ENCODE data around the gene CHRNA4. TPM values are rescaled to one million over a fixed set of nuclear protein-coding genes. Genes with fewer than 3 reads are reported as not detected.

The CHRNA4 gene
- total and polyA plus RNA-seq, 2 donors (not counting 3 experiments of a cell fraction or from before 2014, with no cell fraction given) = not detected

DNA sequence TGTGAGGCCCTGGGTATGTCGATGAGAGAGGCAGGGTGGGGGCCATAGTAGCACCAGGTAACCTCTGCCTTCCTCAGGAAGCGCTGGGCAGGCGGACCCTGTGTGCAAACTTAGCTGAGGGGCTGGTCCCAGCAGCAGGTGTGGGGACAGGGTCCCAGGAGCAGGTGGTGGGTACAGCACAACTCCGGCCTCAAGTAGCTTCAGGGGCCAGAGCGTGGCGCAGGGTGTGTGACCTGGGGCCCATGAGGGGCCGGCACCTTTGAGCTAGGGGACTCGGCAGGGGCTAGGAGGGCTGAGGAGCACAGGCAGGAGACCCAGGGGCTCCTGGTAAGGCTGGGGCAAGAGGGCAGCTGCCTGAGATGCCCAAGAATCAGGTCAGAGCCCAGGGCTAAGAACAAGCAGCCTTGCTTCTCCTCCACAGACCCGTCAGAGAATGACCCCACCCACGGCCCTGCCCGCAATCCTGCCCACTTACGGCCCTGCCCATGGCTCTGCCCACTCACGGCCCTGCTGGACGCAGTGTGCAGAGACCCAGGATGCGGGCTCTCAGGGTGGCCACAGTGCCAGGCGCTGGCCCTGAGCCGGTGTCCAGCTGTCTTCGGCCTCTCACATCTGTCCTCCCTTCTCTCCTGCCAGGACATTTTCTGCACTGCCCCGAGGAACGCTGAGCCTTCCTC is 30.9 kb downstream of the CHRNA4 start:
- dilution Hi-C loops (cut with MboI; ENCODE audit: extremely low pct_ligation_motif_present, low sequenced_read_pairs) = no loop called here

DNA sequence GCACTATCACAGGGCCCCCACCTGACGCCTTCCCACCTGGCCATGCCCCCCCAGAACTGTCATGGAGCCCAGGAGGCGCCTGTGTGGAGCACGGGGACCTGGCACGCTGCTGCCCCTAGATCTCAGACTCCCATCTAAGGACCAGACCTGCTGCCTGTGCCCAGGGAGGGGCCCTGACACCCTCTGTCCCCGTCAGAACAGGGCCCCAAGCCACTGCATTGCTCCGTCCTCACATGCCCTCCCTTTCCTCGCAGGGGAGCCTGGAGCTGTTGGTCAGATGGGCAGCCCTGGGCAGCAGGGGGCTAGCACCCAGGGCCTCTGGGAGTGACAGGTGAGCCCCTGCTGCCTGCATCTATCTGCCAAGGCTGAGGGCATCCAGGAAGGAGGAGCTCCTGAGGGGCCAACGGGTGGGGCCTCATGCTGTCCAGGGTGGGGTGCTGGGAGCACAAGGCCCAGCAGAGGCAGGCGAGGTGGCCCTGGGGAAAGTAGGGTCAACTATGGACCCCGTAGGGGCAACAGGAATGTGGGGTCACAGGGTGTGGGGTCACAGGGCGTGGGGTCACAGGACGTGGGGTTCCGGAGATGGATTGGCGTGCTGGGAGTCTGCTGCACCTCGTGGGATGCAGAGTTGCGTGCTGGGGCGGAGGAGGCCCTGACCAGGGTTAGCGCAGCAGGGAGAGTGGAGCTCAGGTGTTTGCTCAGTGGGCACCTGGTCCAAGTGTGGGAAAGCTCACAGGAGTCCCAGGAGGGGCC is 31.6 kb downstream of the CHRNA4 start:
- Histone ChIP-seq H3K27me3 (ENCODE audit: control insufficient read depth in 2 of 2, insufficient read depth in 2 of 2, low read length in 2 of 2) (no peaks in the 10 kb centered on the region), H3K9me1 (replicated peaks; ENCODE audit: control insufficient read depth, extremely low read depth, insufficient read depth, low read length) (no peaks in the 10 kb centered on the region), H3K9me3 (replicated peaks; ENCODE audit: control insufficient read depth, insufficient read depth, low read length) (no peaks in the 10 kb centered on the region), H3K4me3 (replicated peaks in 1 of 3; ENCODE audit: insufficient read depth in 1 of 3, low read depth in 1 of 3, low read length in 3 of 3) (no peak overlapping the region), H3K9ac (replicated peaks; ENCODE audit: extremely low read depth, insufficient read depth, low read length) (no peak overlapping the region), H3K36me3 (ENCODE audit: control insufficient read depth in 2 of 2, extremely low read depth in 1 of 2, insufficient read depth in 2 of 2, low read length in 2 of 2) (no peaks in the 10 kb centered on the region), H3K4me2 (ENCODE audit: insufficient read depth, low read length) (no peak overlapping the region), H2AFZ (ENCODE audit: low read depth, low read length) (no peak overlapping the region), H3K4me1 (ENCODE audit: control insufficient read depth, extremely low read depth, insufficient read depth, low read length) (no peaks in the 10 kb centered on the region), H3K79me2 (ENCODE audit: control insufficient read depth, insufficient read depth, low read length) (no peaks in the 10 kb centered on the region), H3K27ac (ENCODE audit: insufficient read depth, low read depth, low read length) (no peak overlapping the region), H4K20me1 (replicated peaks; ENCODE audit: control insufficient read depth, extremely low read depth, insufficient read depth, low read length) (no peaks in the 10 kb centered on the region)
- dilution Hi-C loops (cut with MboI; ENCODE audit: extremely low pct_ligation_motif_present, low sequenced_read_pairs) (no loop called here), intact Hi-C loops (cut with micrococcal nuclease) (no loop called here)
- DNase-seq (ENCODE audit: low read depth, low spot score) (no peak), FAIRE-seq (no peak)
- no TSS peak for BruUV-seq (replicated peaks)
- no peak for TF ChIP-seq GATA2 (IDR thresholded peaks at IDR 0.05; ENCODE audit: insufficient read depth, insufficient read length, low read depth, low read length)
- TF ChIP-seq POLR2AphosphoS5 (IDR thresholded peaks at IDR 0.05; ENCODE audit: insufficient read depth, low read depth, low read length) = no peak
- no peak for TF ChIP-seq FOS (IDR thresholded peaks at IDR 0.05; ENCODE audit: borderline replicate concordance, insufficient read depth, low read length)
- TF ChIP-seq EZH2 (IDR thresholded peaks at IDR 0.05; ENCODE audit: borderline replicate concordance, low read depth, low read length, severe bottlenecking) = no peak
- no peak for TF ChIP-seq JUN (IDR thresholded peaks at IDR 0.05; ENCODE audit: borderline replicate concordance, insufficient read depth, insufficient read length, low read depth)
- ChIA-PET CTCF (interaction anchor here (0.6 to 1.7 kb wide), 4 partner anchors 20 to 121 kb away, joined by 3 to 6 read pairs (median 4); no protein-coding TSS in a partner anchor), POLR2A (no interaction called here)

More for the DNA sequence above, 30.9 kb downstream of the CHRNA4 start:
- no peak for TF ChIP-seq FOS (IDR thresholded peaks at IDR 0.05; ENCODE audit: borderline replicate concordance, insufficient read depth, low read length)
- DNase-seq (ENCODE audit: low read depth, low spot score) = no peak
- Histone ChIP-seq H3K27ac (ENCODE audit: insufficient read depth, low read depth, low read length) (no peak overlapping the region), H3K4me2 (ENCODE audit: insufficient read depth, low read length) (no peak overlapping the region), H3K9ac (replicated peaks; ENCODE audit: extremely low read depth, insufficient read depth, low read length) (no peak overlapping the region), H4K20me1 (replicated peaks; ENCODE audit: control insufficient read depth, extremely low read depth, insufficient read depth, low read length) (no peaks in the 10 kb centered on the region), H3K79me2 (ENCODE audit: control insufficient read depth, insufficient read depth, low read length) (no peaks in the 10 kb centered on the region), H3K9me3 (replicated peaks; ENCODE audit: control insufficient read depth, insufficient read depth, low read length) (no peaks in the 10 kb centered on the region), H3K9me1 (replicated peaks; ENCODE audit: control insufficient read depth, extremely low read depth, insufficient read depth, low read length) (no peaks in the 10 kb centered on the region), H3K36me3 (ENCODE audit: control insufficient read depth in 2 of 2, extremely low read depth in 1 of 2, insufficient read depth in 2 of 2, low read length in 2 of 2) (no peaks in the 10 kb centered on the region), H3K4me3 (replicated peaks in 1 of 3; ENCODE audit: insufficient read depth in 1 of 3, low read depth in 1 of 3, low read length in 3 of 3) (no peak overlapping the region), H3K4me1 (ENCODE audit: control insufficient read depth, extremely low read depth, insufficient read depth, low read length) (no peaks in the 10 kb centered on the region), H2AFZ (ENCODE audit: low read depth, low read length) (no peak overlapping the region), H3K27me3 (ENCODE audit: control insufficient read depth in 2 of 2, insufficient read depth in 2 of 2, low read length in 2 of 2) (no peaks in the 10 kb centered on the region)
- POLR2A ChIA-PET = no interaction called here
- CTCF ChIA-PET = interaction anchor here (1.7 kb wide), 1 partner anchor 21 kb away, joined by 6 read pairs; no protein-coding TSS in a partner anchor
- no peak for FAIRE-seq
- BruUV-seq (replicated peaks) = no TSS peak
- intact Hi-C loops (cut with micrococcal nuclease) = no loop called here

Measured in endothelial cell of umbilical vein (primary cell).